Stomach (tissue), 9 donors: ENCODE data around the gene APOO. TPM values are rescaled to one million over a fixed set of nuclear protein-coding genes. Genes with fewer than 3 reads are reported as not detected.

Experiments used
- DNase-seq, 2 donors: peaks; one replicate each; pipeline versions ENCODE4 v3.0.0 to v3.0.0-alpha.2; 2013 to 2019
- H3K27ac ChIP-seq, 5 donors: fragments of 200-600 bp in 4 of 5; sonication (generic) in 4 of 5; one replicate each; pipeline ENCODE4 v1.5.1; 2013 to 2019; ENCODE audit warnings: mild to moderate bottlenecking in 1 of 5, moderate library complexity in 1 of 5
- H3K27me3 ChIP-seq, 3 donors: fragments of 200-600 bp; sonication (generic); one replicate each; pipeline ENCODE4 v1.5.1; 2017 to 2019; ENCODE audit warnings: mixed run types in 1 of 3
- H3K36me3 ChIP-seq, 4 donors: fragments of 200-600 bp; sonication (generic); 1 replicate in 3 of 4; 2 replicates in 1 of 4; pipeline ENCODE4 v1.5.1; 2016 to 2019
- H3K4me1 ChIP-seq, 4 donors: fragments of 200-600 bp; sonication (generic); one replicate each; pipeline ENCODE4 v1.5.1; 2016 to 2019
- H3K4me3 ChIP-seq, 4 donors: fragments of 200-600 bp; sonication (generic) in 3 of 4; one replicate each; pipeline ENCODE4 v1.5.1; 2016 to 2019; ENCODE audit warnings: mild to moderate bottlenecking in 1 of 4
- H3K9me3 ChIP-seq, 4 donors: fragments of 200-600 bp; sonication (generic); one replicate each; pipeline ENCODE4 v1.5.1; 2016 to 2019
- EP300 ChIP-seq: sonication (generic); formaldehyde crosslinking; IDR thresholded peaks from one replicate; pipeline ENCODE4 v1.6.1; 2017; ENCODE audit warnings: antibody characterized with exemption
- POLR2A ChIP-seq, 4 donors: fragments of 450-650 bp; IDR thresholded peaks; one replicate each; pipeline ENCODE4 v1.6.1; 2016; ENCODE audit warnings: antibody characterized with exemption in 4 of 4, control low read depth in 2 of 4, mild to moderate bottlenecking in 1 of 4, moderate library complexity in 1 of 4
- POLR2AphosphoS5 ChIP-seq, 3 donors: sonication (generic); formaldehyde crosslinking; IDR thresholded peaks; one replicate each; pipeline ENCODE4 v1.6.1; 2016; ENCODE audit warnings: antibody characterized with exemption in 3 of 3
- WGBS, 5 donors: extraction: QIAGEN DNeasy Blood & Tissue Kit in 3 of 5; methylation state at CpG; one replicate each; pipeline versions ENCODE4 v1.1.5 to v1.1.7; 2013 to 2018; 5-methylcytosine and 5-hydroxymethylcytosine counted together
- intact Hi-C: fragments of 100-400 bp; cut with DNase I; formaldehyde crosslinking; loops from one replicate; pipeline ENCODE4 v1.15.1; 2023; ENCODE audit warnings: low total_unique reads
- polyA plus RNA-seq, 3 donors: library from polyadenylated mRNA; stranded (reverse); fragments of 200-250 nt; gene quantifications; one replicate each; pipeline ENCODE4 v1.2.3, GENCODE V29; 2013
- total RNA-seq, 5 donors: library from RNA; depleted of rRNA; stranded (reverse); fragments of >200 nt; gene quantifications; one replicate each; pipeline versions ENCODE4 v1.1.0 to v1.2.3, GENCODE V29; 2014 to 2016
- TF ChIP-seq, protein P1 (sequence below), 7 experiments: fragments of 450-650 bp in 4 of 7; fragments of 200-600 bp in 3 of 7; sonication (generic) in 3 of 7; IDR thresholded peaks; one replicate each; pipeline ENCODE4 v1.5.1; 2016 to 2019; ENCODE audit warnings: antibody characterized with exemption in 7 of 7, control low read depth in 2 of 7, mild to moderate bottlenecking in 1 of 7
- donor health status: healthy with polysubstance abuse.
- donor health status: Bipolar disorder and iron deficiency.
- donor health status: healthy.

APOO gene
- total and polyA plus RNA-seq, 8 donors = 2.0 to 29.4 (median 15.7) TPM

DNA sequence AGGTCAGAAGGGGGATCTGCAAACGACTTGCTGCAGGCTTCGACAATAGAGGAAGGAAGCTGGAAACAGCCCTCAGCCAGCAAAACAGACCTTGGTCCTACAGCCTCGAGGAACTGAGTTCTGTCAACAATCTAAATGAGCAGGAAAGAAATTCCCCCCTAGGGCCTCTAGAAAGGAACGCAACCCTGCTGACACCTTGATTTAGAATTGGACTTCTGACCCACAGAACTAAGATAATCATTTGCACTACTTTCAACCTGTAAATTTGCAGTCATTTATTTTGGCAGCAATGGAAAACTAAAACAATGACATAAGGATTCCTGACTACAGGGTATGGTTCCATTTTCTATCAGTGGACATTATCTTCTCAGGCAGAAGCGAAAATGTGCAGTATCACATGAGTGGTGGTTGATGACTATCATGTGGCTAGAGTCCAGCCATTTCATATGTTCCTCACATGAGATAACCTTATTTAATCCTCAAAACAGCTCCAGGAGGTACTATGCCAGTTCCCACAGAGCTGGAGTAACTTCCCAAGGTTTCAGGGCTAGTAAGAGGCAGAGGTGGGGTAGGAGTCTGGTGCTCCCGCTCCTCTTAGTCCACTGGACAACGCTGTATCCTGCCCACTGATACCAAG, 63.1 kb downstream of the APOO start:
- Histone ChIP-seq H3K4me3 (no peak overlapping the region), H3K9me3 (no peaks in the 10 kb centered on the region), H3K27ac (peak overlapping the region; percentile 70 to 91 (median 75)), H3K4me1 (peaks cover 0 to 21% (median 9%) of the 10 kb centered on the region in 4 donors), H3K36me3 (no peaks in the 10 kb centered on the region), H3K27me3 (no peaks in the 10 kb centered on the region)
- 23 to 49% (median 36%) methylated on average over 7 of the region's 7 CpGs for WGBS, 5 donors
- DNase-seq = peak; percentile 29 to 75
- TF ChIP-seq POLR2A (IDR thresholded peaks at IDR 0.05) = no peak
- TF ChIP-seq EP300 = no peak
- TF ChIP-seq, protein P1, sequence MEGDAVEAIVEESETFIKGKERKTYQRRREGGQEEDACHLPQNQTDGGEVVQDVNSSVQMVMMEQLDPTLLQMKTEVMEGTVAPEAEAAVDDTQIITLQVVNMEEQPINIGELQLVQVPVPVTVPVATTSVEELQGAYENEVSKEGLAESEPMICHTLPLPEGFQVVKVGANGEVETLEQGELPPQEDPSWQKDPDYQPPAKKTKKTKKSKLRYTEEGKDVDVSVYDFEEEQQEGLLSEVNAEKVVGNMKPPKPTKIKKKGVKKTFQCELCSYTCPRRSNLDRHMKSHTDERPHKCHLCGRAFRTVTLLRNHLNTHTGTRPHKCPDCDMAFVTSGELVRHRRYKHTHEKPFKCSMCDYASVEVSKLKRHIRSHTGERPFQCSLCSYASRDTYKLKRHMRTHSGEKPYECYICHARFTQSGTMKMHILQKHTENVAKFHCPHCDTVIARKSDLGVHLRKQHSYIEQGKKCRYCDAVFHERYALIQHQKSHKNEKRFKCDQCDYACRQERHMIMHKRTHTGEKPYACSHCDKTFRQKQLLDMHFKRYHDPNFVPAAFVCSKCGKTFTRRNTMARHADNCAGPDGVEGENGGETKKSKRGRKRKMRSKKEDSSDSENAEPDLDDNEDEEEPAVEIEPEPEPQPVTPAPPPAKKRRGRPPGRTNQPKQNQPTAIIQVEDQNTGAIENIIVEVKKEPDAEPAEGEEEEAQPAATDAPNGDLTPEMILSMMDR (IDR thresholded peaks at IDR 0.05) = no peak
- no peak for TF ChIP-seq POLR2AphosphoS5 (IDR thresholded peaks at IDR 0.05)
- intact Hi-C loops = no loop called here

DNA sequence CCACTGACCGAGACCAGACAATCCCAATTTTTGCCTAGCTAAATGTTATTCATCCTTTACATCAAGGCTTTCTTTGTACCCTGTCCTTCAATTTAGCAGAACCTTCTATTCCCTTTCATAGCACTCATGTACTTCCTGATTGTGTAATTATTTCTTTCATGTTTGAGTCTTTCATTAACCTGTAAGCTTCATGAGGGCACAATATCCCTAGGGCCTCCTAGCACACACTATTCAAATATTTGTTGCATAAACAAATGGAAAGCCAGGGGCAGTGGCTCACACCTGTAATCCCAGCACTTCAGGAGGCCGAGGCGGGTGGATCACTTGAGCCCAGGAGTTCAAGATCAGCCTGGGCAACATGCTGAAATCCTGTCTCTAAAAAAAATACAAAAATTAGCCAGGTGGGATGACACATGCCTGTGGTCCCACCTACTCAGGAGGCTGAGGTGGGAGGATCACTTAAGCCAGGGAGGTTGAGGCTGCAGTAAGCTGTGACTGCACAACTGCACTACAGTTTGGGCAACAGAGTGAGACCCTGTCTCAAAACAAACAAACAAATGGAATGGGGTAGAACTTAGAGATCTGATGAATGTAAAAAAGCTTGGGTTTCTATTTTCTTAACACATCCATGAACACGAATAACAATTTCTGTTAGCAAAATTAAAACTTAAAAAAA, 65.8 kb downstream of the APOO start:
- intact Hi-C loops = no loop called here
- TF ChIP-seq, protein P1 (IDR thresholded peaks at IDR 0.05) = no peak
- no peak for TF ChIP-seq EP300
- TF ChIP-seq POLR2A (IDR thresholded peaks at IDR 0.05) = no peak
- TF ChIP-seq POLR2AphosphoS5 (IDR thresholded peaks at IDR 0.05) = no peak
- Histone ChIP-seq H3K4me3 (no peak overlapping the region), H3K27me3 (no peaks in the 10 kb centered on the region), H3K4me1 (peaks cover 0 to 21% (median 9%) of the 10 kb centered on the region in 4 donors), H3K9me3 (no peaks in the 10 kb centered on the region), H3K36me3 (no peaks in the 10 kb centered on the region), H3K27ac (no peak overlapping the region)
- WGBS, 5 donors = 80 to 91% (median 82%) methylated on average over 4 of the region's 4 CpGs
- no peak for DNase-seq

DNA sequence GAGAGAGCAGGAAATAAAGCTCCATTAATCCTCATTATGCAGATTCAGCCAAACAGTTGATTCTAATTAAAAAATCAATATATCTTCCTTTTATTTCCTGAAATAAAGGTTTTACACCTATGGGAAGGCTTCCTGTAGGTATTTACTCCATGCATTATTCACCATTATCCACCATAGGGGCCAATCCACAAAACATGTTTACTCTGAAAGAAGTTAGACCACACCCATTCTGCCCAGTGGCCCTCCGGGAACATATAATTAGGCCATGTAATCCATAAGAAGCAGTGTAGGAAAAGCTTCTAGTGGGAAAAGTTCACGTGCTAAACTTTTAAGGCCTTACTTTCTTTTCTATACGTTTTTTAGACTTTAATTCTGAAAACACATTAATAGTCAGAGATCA, 67.1 kb downstream of the APOO start:
- DNase-seq = no peak
- intact Hi-C loops = no loop called here
- TF ChIP-seq EP300 (no peak), POLR2A (IDR thresholded peaks at IDR 0.05) (no peak), POLR2AphosphoS5 (IDR thresholded peaks at IDR 0.05) (no peak)
- TF ChIP-seq, protein P1 (IDR thresholded peaks at IDR 0.05) = no peak
- Histone ChIP-seq H3K36me3 (no peaks in the 10 kb centered on the region), H3K27ac (peak overlapping the region in 1 of 5 donors; percentile 31), H3K4me1 (peaks cover 0 to 21% (median 8%) of the 10 kb centered on the region in 4 donors), H3K4me3 (no peak overlapping the region), H3K27me3 (no peaks in the 10 kb centered on the region), H3K9me3 (no peaks in the 10 kb centered on the region)
- WGBS, 5 donors = 44 to 64% (median 52%) methylated on average over 3 of the region's 3 CpGs

DNA sequence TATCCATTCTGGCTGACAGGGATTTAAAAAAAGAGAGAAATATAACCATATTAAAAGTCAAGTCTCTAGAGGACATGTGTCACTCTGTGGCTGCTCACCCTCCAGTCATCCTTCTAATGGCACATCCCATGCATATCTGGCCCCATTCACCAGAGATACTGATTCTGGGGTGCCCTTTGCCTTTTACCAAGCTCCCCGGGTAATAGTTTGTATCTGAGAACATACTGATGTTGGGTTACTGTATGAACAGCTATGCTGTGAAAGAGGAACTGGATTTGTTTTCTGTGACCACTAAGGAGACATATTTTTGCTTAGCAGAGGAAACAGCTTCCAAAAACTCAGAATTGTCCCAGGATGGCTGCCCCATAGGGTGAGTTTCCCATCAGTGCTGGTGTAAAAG, 68.8 kb downstream of the APOO start:
- DNase-seq = no peak
- Histone ChIP-seq H3K4me1 (peaks cover 0 to 5% (median 0%) of the 10 kb centered on the region in 4 donors), H3K27ac (no peak overlapping the region), H3K9me3 (no peaks in the 10 kb centered on the region), H3K4me3 (no peak overlapping the region), H3K27me3 (no peaks in the 10 kb centered on the region), H3K36me3 (no peaks in the 10 kb centered on the region)
- no peak for TF ChIP-seq EP300
- no peak for TF ChIP-seq POLR2A (IDR thresholded peaks at IDR 0.05)
- TF ChIP-seq, protein P1 (IDR thresholded peaks at IDR 0.05) = no peak
- no peak for TF ChIP-seq POLR2AphosphoS5 (IDR thresholded peaks at IDR 0.05)
- 79 to 89% (median 88%) methylated on average over 1 of the region's 1 CpG for WGBS, 5 donors
- intact Hi-C loops = no loop called here
